ENCODE data around the gene TUBG2.

TUBG2 gene

DNA sequence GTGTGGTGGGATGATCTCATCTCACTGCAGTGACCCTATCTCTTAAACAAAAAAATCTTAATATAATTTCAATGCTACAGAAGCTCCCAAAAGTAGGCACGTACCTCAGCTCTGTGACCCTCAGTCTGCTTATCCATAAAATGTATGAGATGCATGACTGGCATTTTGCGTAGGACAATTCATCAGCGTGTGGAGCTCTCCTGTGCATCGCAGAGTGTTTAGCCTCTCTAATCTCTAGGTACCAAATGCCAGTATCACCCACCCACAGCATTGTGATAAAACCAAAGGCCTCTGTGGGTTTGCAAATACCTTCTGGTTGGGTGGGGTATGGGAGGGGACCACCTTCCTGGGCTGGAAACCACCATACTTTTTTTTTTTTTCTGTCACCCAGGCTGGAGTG lies 19.0 kb upstream of the TUBG2 start:
- H3K4me3 ChIP-seq (replicated peaks in 1 of 2; ENCODE audit: low read depth in 2 of 2, low read length in 2 of 2): no peak overlapping the region
- TF ChIP-seq, protein P1, sequence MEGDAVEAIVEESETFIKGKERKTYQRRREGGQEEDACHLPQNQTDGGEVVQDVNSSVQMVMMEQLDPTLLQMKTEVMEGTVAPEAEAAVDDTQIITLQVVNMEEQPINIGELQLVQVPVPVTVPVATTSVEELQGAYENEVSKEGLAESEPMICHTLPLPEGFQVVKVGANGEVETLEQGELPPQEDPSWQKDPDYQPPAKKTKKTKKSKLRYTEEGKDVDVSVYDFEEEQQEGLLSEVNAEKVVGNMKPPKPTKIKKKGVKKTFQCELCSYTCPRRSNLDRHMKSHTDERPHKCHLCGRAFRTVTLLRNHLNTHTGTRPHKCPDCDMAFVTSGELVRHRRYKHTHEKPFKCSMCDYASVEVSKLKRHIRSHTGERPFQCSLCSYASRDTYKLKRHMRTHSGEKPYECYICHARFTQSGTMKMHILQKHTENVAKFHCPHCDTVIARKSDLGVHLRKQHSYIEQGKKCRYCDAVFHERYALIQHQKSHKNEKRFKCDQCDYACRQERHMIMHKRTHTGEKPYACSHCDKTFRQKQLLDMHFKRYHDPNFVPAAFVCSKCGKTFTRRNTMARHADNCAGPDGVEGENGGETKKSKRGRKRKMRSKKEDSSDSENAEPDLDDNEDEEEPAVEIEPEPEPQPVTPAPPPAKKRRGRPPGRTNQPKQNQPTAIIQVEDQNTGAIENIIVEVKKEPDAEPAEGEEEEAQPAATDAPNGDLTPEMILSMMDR (IDR thresholded peaks at IDR 0.05; ENCODE audit: low read depth, low read length): no peak
- no peak for DNase-seq (ENCODE audit: low read depth in 2 of 2)

DNA sequence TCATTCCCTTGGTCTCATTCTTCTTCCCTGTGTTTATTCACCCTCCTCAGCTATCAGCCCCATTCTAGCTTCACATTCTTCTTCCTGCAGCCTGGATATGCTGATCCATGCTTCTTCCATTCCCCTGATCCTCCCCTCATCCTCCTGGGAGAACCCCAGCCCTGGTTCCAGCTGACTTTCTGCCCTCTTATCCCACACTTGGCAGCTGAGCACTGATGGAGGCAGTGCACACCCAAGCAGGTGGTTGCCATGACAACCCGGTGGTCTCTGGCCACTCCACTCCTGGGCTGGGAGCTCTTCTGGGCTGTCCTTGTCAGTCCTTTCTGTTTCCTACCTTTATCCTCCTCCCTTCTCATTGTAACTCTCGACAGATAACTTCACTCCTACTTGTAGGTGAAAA lies 16.7 kb upstream of the TUBG2 start:
- no peak overlapping the region for H3K4me3 ChIP-seq (replicated peaks in 1 of 2; ENCODE audit: low read depth in 2 of 2, low read length in 2 of 2)
- TF ChIP-seq, protein P1 (IDR thresholded peaks at IDR 0.05; ENCODE audit: low read depth, low read length): no peak
- DNase-seq (ENCODE audit: low read depth in 2 of 2): no peak

DNA sequence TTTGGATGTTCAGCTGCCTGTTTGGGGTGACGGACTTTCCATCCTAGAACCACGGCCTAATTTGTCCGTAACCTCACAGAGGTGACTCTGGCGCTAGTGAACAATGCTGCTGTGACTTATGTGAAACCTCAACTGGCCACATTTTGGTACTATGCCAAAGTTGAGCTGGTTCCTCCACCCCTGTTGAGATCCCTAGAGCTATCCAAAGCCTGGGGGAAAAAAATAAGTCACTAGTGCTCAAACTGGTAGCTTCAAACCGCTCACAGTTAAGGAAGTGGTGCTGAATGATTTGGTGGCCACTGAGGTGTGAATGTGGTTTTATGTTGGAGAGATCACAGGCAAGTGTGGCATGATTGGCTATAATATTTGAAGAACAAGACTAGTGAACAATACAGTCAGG lies 11.3 kb upstream of the TUBG2 start:
- no peak overlapping the region for H3K4me3 ChIP-seq (replicated peaks in 1 of 2; ENCODE audit: low read depth in 2 of 2, low read length in 2 of 2)
- TF ChIP-seq, protein P1 (IDR thresholded peaks at IDR 0.05; ENCODE audit: low read depth, low read length): no peak
- DNase-seq (ENCODE audit: low read depth in 2 of 2): no peak

DNA sequence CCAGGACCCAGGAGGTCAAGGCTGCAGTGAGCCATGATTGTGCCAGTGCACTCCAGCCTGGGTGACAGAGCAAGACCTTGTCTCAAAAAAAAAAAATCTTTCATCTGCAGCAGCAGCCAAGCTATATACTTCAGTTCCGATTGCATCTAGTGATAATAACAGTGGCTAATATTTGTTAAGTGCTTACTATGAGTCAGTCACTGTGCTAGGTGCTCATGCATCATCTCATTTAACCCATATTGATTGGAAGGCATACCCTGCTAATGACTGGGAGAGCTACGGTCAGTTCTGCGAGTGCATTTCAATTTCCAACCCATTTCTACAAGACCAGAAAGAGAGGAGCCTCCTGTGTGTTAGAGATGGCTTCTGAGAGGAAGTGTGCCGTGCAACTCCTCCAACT lies 7.7 kb upstream of the TUBG2 start:
- TF ChIP-seq, protein P1 (IDR thresholded peaks at IDR 0.05; ENCODE audit: low read depth, low read length): no peak
- no peak overlapping the region for H3K4me3 ChIP-seq (replicated peaks in 1 of 2; ENCODE audit: low read depth in 2 of 2, low read length in 2 of 2)

DNA sequence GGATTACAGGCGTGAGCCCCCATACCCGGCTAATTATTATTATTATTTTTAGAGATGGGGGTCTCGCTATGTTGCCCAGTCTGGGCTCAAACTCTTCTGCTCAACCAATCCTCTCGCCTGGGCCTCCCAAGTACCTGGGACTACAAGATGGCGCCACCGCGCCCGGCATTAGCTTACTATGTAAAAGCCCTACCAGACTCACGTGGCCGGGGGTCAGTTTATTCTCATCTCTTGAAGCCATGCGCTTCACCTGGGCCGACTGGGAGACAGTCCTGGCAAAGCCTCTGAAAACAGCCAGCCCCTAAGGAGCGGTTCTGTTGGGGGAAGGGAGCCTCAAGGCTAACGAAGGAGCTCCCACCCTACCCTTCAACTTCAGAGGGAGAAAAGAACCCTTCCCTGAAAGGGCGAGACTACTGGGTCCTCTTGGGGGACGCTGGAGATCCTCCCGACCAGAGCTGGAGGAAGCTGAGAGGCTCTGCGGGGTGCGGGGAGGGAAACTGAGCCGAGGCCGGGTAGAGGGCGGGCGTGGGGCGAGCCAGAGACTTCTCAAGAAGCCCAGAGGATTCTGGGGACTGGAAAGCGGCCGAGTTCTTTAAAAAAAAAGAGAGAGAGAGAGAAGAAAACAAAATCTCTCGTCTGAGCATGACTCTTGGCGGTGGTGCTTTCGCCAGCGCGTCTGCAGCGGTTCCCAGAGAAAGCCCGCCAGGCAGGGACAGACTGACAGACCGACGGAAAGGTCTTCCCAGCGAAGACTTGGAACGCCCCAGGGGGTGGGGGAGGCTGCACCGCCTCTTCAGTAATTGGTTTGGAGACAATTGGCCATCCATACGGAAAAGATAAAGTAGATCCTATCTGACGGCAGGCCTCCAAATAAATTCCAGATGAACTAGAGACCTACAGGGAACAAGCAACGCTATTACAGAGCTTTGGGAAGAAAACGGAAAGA lies 5.6 kb upstream of the TUBG2 start:
- TF ChIP-seq, protein P1 (IDR thresholded peaks at IDR 0.05; ENCODE audit: low read depth, low read length): no peak
- peak; percentile 73 to 89 for DNase-seq (ENCODE audit: low read depth in 2 of 2)
- H3K4me3 ChIP-seq (replicated peaks in 1 of 2; ENCODE audit: low read depth in 2 of 2, low read length in 2 of 2): peak overlapping the region; percentile 14 to 24

More for the DNA sequence above, 7.7 kb upstream of the TUBG2 start:
- DNase-seq (ENCODE audit: low read depth in 2 of 2): no peak

DNA sequence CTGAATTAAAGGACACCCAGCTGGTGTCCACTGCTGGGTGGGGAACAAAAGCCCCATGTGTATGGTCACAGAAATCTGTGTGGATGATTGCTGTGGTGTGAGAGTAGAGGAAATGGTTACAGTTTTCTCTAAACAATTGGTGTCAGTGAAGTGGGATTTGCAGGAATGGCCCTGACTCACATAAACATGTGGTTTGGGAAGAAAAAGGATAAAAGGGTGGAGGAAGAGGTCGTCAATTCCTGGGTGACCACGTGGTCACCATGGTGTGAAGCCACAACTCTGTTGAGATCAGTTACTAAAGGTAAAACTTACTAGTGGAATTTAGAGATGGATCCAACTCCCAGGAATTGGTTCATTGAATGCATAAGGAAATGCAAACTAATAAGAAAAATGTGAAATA lies 3.6 kb upstream of the TUBG2 start:
- H3K4me3 ChIP-seq (replicated peaks in 1 of 2; ENCODE audit: low read depth in 2 of 2, low read length in 2 of 2): no peak overlapping the region
- TF ChIP-seq, protein P1 (IDR thresholded peaks at IDR 0.05; ENCODE audit: low read depth, low read length): no peak
- DNase-seq (ENCODE audit: low read depth in 2 of 2): peak in 1 of 2 donors; percentile 19
